SK-N-SH (cell line): ENCODE measurements around the gene ARHGAP23. TPM values are rescaled to one million over a fixed set of nuclear protein-coding genes. Genes with fewer than 3 reads are reported as not detected.

Source experiments
- CTCF ChIA-PET: fragments of 300-600, 350-600 bp; formaldehyde crosslinking; extraction: SDS; loops from one replicate; lab custom pipeline; 2021; lab: Yijun Ruan, JAX
- POLR2A ChIA-PET: fragments of 350-600 bp; sonication (Branson Sonifier 250); formaldehyde crosslinking; extraction: SDS; loops from one replicate; lab custom pipeline; 2020; ENCODE audit warnings: antibody characterized with exemption, inconsistent platforms; lab: Yijun Ruan, JAX
- DNase-seq: peaks from one replicate; pipeline ENCODE4 v3.0.0; 2012
- H2AFZ ChIP-seq: fragments of 200-600 bp; sonication (generic); 2 replicates; pipeline ENCODE4 v1.8.1; 2016; ENCODE audit warnings: antibody characterized with exemption, mild to moderate bottlenecking, low read depth
- H3F3A ChIP-seq: fragments of 200-600 bp; sonication (generic); replicated peaks from 2 replicates; pipeline ENCODE3; 2016; ENCODE audit warnings: antibody characterized with exemption, mild to moderate bottlenecking; ENCODE audit not compliant: insufficient read depth
- H3K27ac ChIP-seq, 2 experiments: fragments of 200-500 bp in 1 of 2; fragments of 200-600 bp in 1 of 2; sonication (Bioruptor generic) in 1 of 2; sonication (generic), shearing (Covaris generic) in 1 of 2; 2 replicates each; pipeline versions ENCODE4 v1.5.1 to v1.6.1; 2014 to 2016; ENCODE audit warnings: low read depth in 2 of 2, inconsistent platforms in 1 of 2, low read length in 1 of 2, mild to moderate bottlenecking in 1 of 2, mixed read lengths in 1 of 2
- H3K27me3 ChIP-seq: fragments of 200-600 bp; sonication (generic), shearing (Covaris generic); 2 replicates; pipeline ENCODE4 v1.6.1; 2016; ENCODE audit warnings: mixed run types; ENCODE audit not compliant: insufficient read depth
- H3K36me3 ChIP-seq, 2 experiments: fragments of 200-500 bp in 1 of 2; fragments of 200-600 bp in 1 of 2; sonication (Bioruptor generic) in 1 of 2; sonication (generic) in 1 of 2; replicated peaks in 1 of 2; 2 replicates each; pipeline versions ENCODE3 to v1.5.1; 2014 to 2016; ENCODE audit warnings: low read length in 1 of 2, mild to moderate bottlenecking in 1 of 2; ENCODE audit not compliant: insufficient read depth in 2 of 2, control insufficient read depth in 1 of 2
- H3K4me1 ChIP-seq, 2 experiments: fragments of 200-500 bp in 1 of 2; fragments of 200-600 bp in 1 of 2; sonication (Bioruptor generic) in 1 of 2; sonication (generic), shearing (Covaris generic) in 1 of 2; 2 replicates each; pipeline versions ENCODE4 v1.5.1 to v1.6.1; 2014 to 2016; ENCODE audit warnings: low read depth in 1 of 2, low read length in 1 of 2, mixed run types in 1 of 2; ENCODE audit not compliant: insufficient read depth in 2 of 2, control insufficient read depth in 1 of 2
- H3K4me2 ChIP-seq: fragments of 200-600 bp; sonication (generic), shearing (Covaris generic); 2 replicates; pipeline ENCODE4 v1.6.1; 2017; ENCODE audit warnings: mixed run types
- H3K4me3 ChIP-seq, 2 experiments: fragments of 200-500 bp in 1 of 2; fragments of 200-600 bp in 1 of 2; sonication (Bioruptor generic) in 1 of 2; sonication (generic), shearing (Covaris generic) in 1 of 2; 2 replicates each; pipeline versions ENCODE4 v1.5.1 to v1.8.1; 2014 to 2016; ENCODE audit warnings: low read depth in 2 of 2, inconsistent platforms in 1 of 2, low read length in 1 of 2, mild to moderate bottlenecking in 1 of 2, mixed read lengths in 1 of 2, moderate library complexity in 1 of 2
- H3K79me2 ChIP-seq: fragments of 200-600 bp; sonication (generic); 2 replicates; pipeline ENCODE4 v1.8.1; 2017; ENCODE audit warnings: mild to moderate bottlenecking; ENCODE audit not compliant: insufficient read depth
- H3K9ac ChIP-seq: fragments of 200-600 bp; sonication (generic); 2 replicates; pipeline ENCODE4 v1.6.1; 2017; ENCODE audit warnings: mixed run types
- H3K9me2 ChIP-seq: fragments of 200-600 bp; sonication (generic); 2 replicates; pipeline ENCODE4 v1.6.1; 2017; ENCODE audit warnings: mixed run types
- H3K9me3 ChIP-seq: fragments of 200-600 bp; sonication (generic); 2 replicates; pipeline ENCODE4 v1.6.1; 2017; ENCODE audit warnings: mixed run types, mild to moderate bottlenecking, moderate library complexity
- H4K20me1 ChIP-seq: fragments of 200-600 bp; sonication (generic); 2 replicates; pipeline ENCODE4 v1.6.1; 2017; ENCODE audit warnings: mild to moderate bottlenecking, mixed run types; ENCODE audit not compliant: insufficient read depth
- ELF1 ChIP-seq: IDR thresholded peaks from 2 replicates; pipeline ENCODE4 v1.4.0; 2012
- EZH2phosphoT487 ChIP-seq: fragments of 200-600 bp; sonication (generic); IDR thresholded peaks from 2 replicates; pipeline ENCODE4 v1.6.1; 2017; ENCODE audit warnings: low read depth, mixed run types, mild to moderate bottlenecking, antibody characterized with exemption, moderate library complexity, borderline replicate concordance
- FOSL2 ChIP-seq: IDR thresholded peaks from 2 replicates; pipeline ENCODE4 v1.4.0; 2012; ENCODE audit warnings: low read depth, mild to moderate bottlenecking, moderate library complexity, borderline replicate concordance
- FOXM1 ChIP-seq: IDR thresholded peaks from 2 replicates; pipeline ENCODE4 v1.4.0; 2012; ENCODE audit warnings: low read depth, mild to moderate bottlenecking
- GABPA ChIP-seq: IDR thresholded peaks from 2 replicates; pipeline ENCODE4 v1.4.0; 2012; ENCODE audit warnings: low read depth, mild to moderate bottlenecking
- GATA2 ChIP-seq: sonication (generic); formaldehyde crosslinking; IDR thresholded peaks from 2 replicates; pipeline ENCODE4 v1.5.0; 2020; ENCODE audit warnings: mild to moderate bottlenecking, missing genetic modification reagents
- JUND ChIP-seq: IDR thresholded peaks from 2 replicates; pipeline ENCODE4 v1.4.0; 2012
- MAX ChIP-seq: IDR thresholded peaks from 2 replicates; pipeline ENCODE4 v1.4.0; 2012; ENCODE audit warnings: low read depth
- POLR2AphosphoS5 ChIP-seq: IDR thresholded peaks from 2 replicates; pipeline ENCODE4 v1.6.1; 2012; ENCODE audit warnings: low read depth, low read length
- RAD21 ChIP-seq: IDR thresholded peaks from 2 replicates; pipeline ENCODE4 v1.6.1; 2012; ENCODE audit warnings: mild to moderate bottlenecking, low read length
- RCOR1 ChIP-seq: fragments of 150-350 bp; IDR thresholded peaks from 2 replicates; pipeline ENCODE4 v1.6.1; 2017; ENCODE audit warnings: antibody characterized with exemption, low read length
- REST ChIP-seq: IDR thresholded peaks from 2 replicates; pipeline ENCODE4 v1.6.1; 2012; ENCODE audit warnings: mild to moderate bottlenecking, low read depth, low read length, moderate library complexity
- SMC3 ChIP-seq: IDR thresholded peaks from 2 replicates; pipeline ENCODE4 v1.6.1; 2012; ENCODE audit warnings: low read depth, low read length, improper control_type of control experiment
- TCF12 ChIP-seq: IDR thresholded peaks from 2 replicates; pipeline ENCODE4 v1.4.0; 2012
- TEAD4 ChIP-seq: IDR thresholded peaks from 2 replicates; pipeline ENCODE4 v1.4.0; 2012; ENCODE audit warnings: mild to moderate bottlenecking, borderline replicate concordance; ENCODE audit not compliant: insufficient read depth
- USF2 ChIP-seq: fragments of 150-350 bp; IDR thresholded peaks from 2 replicates; pipeline ENCODE4 v1.6.1; 2017; ENCODE audit warnings: antibody characterized with exemption, low read length, low read depth, borderline replicate concordance
- YY1 ChIP-seq: IDR thresholded peaks from 2 replicates; pipeline ENCODE4 v1.4.0; 2012; ENCODE audit warnings: low read depth, mild to moderate bottlenecking
- ZBTB33 ChIP-seq: IDR thresholded peaks from 2 replicates; pipeline ENCODE4 v1.4.0; 2012; ENCODE audit warnings: low read depth, borderline replicate concordance
- WGBS: methylation state at CpG from one replicate; pipeline ENCODE4 v1.1.6; 2017; ENCODE audit warnings: low lambda C conversion rate; 5-methylcytosine and 5-hydroxymethylcytosine counted together
- polyA plus RNA-seq, 3 experiments: library from polyadenylated mRNA; depleted of rRNA; stranded (reverse); fragments of >200 nt; gene quantifications; 2 replicates each; pipeline ENCODE4 v1.2.3, GENCODE V29; 2012

The ARHGAP23 gene
- polyA plus RNA-seq, 1 of the 3 experiments (the other 2 are of a cell fraction) = 19.2 TPM

- Histone ChIP-seq H3K9ac (no peak overlapping the region; the same call in 1 of the 2 replicates), H3K27me3 (no peaks in the 10 kb centered on the region), H3K9me2 (no peaks in the 10 kb centered on the region), H3K79me2 (peaks cover 76% of the 10 kb centered on the region), H3K4me1 (peaks cover 37 to 50% of the 10 kb centered on the region in 2 experiments; a peak in 3 of 4 replicates), H3K27ac (peak overlapping the region in 1 of 2 experiments; percentile 59; a peak in 1 of 4 replicates), H3K4me3 (no peak overlapping the region), H3K9me3 (no peaks in the 10 kb centered on the region), H2AFZ (no peak overlapping the region), H4K20me1 (peaks cover 58% of the 10 kb centered on the region), H3F3A (peaks cover 3% of the 10 kb centered on the region), H3K36me3 (peaks cover 0 to 33% of the 10 kb centered on the region in 2 experiments), H3K4me2 (peak overlapping the region; percentile 88; the same call in 1 of the 2 replicates)
- POLR2A ChIA-PET = interaction anchor here (1.3 kb wide), 1 partner anchor 9 kb away, joined by 7 read pairs; no protein-coding TSS in a partner anchor
- TF ChIP-seq GATA2 (CRISPR knock-in tag) (no peak), ZBTB33 (no peak), SMC3 (no peak), REST (no peak), RAD21 (no peak), USF2 (no peak), POLR2AphosphoS5 (no peak), TEAD4 (no peak), FOXM1 (no peak), EZH2phosphoT487 (no peak), RCOR1 (no peak), YY1 (no peak), TCF12 (no peak), ELF1 (no peak), GABPA (no peak), FOSL2 (no peak), JUND (no peak), MAX (no peak)
- no peak for DNase-seq
- 94% methylated on average over 8 of the region's 9 CpGs for WGBS
- CTCF ChIA-PET = interaction anchor here (1.0 to 2.5 kb wide), 6 partner anchors 9 to 53 kb away, joined by 3 to 12 read pairs (median 5); no protein-coding TSS in a partner anchor
These were observed 28.0 kb downstream of the ARHGAP23 start for GRCh38 chr17:38456031-38456815.
